Lower leg skin (tissue), 4 donors: ENCODE measurements around the gene CRELD2. TPM values are rescaled to one million over a fixed set of nuclear protein-coding genes. Genes with fewer than 3 reads are reported as not detected.

Experiments used
- DNase-seq, 2 donors: peaks; one replicate each; pipeline ENCODE4 v3.0.0-alpha.2; 2019; ENCODE audit warnings: low spot score in 2 of 2
- H3K4me3 ChIP-seq: fragments of 200-600 bp; sonication (generic); 2 replicates; pipeline ENCODE4 v1.5.1; 2017; ENCODE audit warnings: mild to moderate bottlenecking, low read depth; ENCODE audit not compliant: poor library complexity, severe bottlenecking
- POLR2A ChIP-seq, 2 donors: fragments of 450-650 bp; IDR thresholded peaks; one replicate each; pipeline ENCODE4 v1.6.1; 2016 to 2017; ENCODE audit warnings: antibody characterized with exemption in 2 of 2, mild to moderate bottlenecking in 1 of 2, moderate library complexity in 1 of 2
- WGBS, 2 donors: methylation state at CpG; one replicate each; pipeline ENCODE4 v1.1.5; 2018; 5-methylcytosine and 5-hydroxymethylcytosine counted together
- intact Hi-C: fragments of 100-400 bp; cut with DNase I; formaldehyde crosslinking; loops from one replicate; pipeline ENCODE4 v1.15.0; 2023; ENCODE audit warnings: low total_unique reads
- total RNA-seq, 4 donors: library from RNA; depleted of rRNA; stranded (reverse); fragments of >200 nt; gene quantifications; one replicate each; pipeline ENCODE4 v1.1.0, GENCODE V29; 2016
- TF ChIP-seq, protein P1 (sequence below), 3 donors: fragments of 450-650 bp; IDR thresholded peaks; one replicate each; pipeline ENCODE4 v1.5.1; 2016; ENCODE audit warnings: antibody characterized with exemption in 3 of 3, mild to moderate bottlenecking in 3 of 3, moderate library complexity in 2 of 3

Gene CRELD2
- total RNA-seq, 4 donors from 2014 or later, result 9.1 to 28.0 (median 18.0) TPM

DNA sequence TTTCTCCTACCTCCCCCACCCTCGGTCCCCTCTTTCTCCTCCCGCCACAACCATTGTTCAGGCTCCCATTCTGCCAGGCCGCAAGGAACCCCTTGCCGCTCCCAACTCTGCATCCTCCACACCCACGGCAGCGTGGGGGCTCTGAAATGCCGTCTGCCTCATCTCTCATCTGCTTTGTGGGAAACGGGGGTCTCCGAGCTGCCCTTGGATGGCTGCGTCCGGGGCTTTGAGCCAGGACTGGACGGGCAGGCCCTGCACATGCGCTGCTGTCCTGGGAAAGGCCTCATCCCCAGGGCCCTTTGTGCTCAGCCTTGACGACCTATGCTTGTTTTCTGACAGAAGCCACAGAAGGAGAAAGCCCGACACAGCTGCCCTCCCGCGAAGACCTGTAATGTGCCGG, 8.5 kb downstream of the CRELD2 start:
- TF ChIP-seq POLR2A (IDR thresholded peaks at IDR 0.05), result no peak
- TF ChIP-seq, protein P1, sequence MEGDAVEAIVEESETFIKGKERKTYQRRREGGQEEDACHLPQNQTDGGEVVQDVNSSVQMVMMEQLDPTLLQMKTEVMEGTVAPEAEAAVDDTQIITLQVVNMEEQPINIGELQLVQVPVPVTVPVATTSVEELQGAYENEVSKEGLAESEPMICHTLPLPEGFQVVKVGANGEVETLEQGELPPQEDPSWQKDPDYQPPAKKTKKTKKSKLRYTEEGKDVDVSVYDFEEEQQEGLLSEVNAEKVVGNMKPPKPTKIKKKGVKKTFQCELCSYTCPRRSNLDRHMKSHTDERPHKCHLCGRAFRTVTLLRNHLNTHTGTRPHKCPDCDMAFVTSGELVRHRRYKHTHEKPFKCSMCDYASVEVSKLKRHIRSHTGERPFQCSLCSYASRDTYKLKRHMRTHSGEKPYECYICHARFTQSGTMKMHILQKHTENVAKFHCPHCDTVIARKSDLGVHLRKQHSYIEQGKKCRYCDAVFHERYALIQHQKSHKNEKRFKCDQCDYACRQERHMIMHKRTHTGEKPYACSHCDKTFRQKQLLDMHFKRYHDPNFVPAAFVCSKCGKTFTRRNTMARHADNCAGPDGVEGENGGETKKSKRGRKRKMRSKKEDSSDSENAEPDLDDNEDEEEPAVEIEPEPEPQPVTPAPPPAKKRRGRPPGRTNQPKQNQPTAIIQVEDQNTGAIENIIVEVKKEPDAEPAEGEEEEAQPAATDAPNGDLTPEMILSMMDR (IDR thresholded peaks at IDR 0.05), result no peak
- DNase-seq, result no peak
- no peak overlapping the region for H3K4me3 ChIP-seq
- 85 to 91% methylated on average over 17 to 18 of the region's 18 CpGs for WGBS, 2 donors
- intact Hi-C loops, result no loop called here

DNA sequence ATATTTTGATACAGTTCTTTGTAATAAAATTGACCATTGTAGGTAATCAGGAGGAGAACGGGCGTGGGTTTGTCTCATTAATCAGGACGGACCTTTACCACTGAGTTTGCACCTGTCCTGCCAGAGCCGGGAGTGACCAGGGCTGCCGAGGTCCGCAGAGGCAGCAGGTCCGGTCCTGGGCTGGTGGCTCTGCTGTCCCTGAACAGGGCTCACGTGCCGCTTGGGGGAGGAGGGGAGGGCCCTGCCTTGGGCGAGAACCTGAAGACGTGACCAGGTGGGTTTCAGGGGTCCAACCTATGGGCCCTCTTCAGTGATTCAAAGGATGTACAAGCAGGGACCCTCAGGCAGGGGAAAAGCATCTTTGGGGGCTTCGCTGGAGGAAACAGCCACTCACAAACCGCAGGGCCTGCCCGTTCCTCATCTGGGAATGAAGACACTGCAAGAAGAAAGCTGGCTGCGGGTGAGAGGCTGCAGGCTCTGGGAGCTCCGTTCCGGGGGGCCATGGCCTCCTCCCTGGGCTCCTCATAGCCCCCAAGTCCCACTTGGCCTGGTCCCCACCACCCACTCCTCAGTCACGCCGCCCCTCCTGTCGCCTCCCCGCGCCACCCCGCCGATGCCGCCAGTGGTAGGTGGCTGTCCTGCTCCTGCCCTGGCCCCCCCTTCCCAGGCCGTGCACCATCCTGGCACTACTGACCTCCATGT, 9.2 kb downstream of the CRELD2 start:
- no peak overlapping the region for H3K4me3 ChIP-seq
- intact Hi-C loops, result no loop called here
- no peak for DNase-seq
- TF ChIP-seq POLR2A (IDR thresholded peaks at IDR 0.05), result no peak
- TF ChIP-seq, protein P1 (IDR thresholded peaks at IDR 0.05), result no peak
- 91% methylated on average over 18 to 26 of the region's 26 CpGs for WGBS, 2 donors

DNA sequence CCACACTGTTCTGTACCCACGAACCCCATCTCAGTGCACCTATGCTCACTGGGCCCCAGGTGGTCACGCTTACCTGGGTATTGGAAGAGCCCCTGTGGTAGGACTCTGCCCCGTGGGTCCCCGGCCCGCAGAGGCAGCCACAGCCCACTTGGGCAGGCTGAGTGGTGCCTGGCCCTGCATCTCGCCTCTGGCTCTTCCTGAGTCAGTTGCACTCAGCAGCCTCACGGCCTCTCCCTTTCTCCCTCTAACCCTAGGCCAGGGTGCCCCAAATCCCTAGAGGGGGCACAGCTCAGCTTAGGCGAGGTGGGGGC, 9.7 kb downstream of the CRELD2 start:
- TF ChIP-seq POLR2A (IDR thresholded peaks at IDR 0.05), result no peak
- TF ChIP-seq, protein P1 (IDR thresholded peaks at IDR 0.05), result no peak
- intact Hi-C loops, result no loop called here
- WGBS, 2 donors, result 89% methylated on average over 7 to 8 of the region's 8 CpGs
- no peak overlapping the region for H3K4me3 ChIP-seq
- DNase-seq, result no peak

DNA sequence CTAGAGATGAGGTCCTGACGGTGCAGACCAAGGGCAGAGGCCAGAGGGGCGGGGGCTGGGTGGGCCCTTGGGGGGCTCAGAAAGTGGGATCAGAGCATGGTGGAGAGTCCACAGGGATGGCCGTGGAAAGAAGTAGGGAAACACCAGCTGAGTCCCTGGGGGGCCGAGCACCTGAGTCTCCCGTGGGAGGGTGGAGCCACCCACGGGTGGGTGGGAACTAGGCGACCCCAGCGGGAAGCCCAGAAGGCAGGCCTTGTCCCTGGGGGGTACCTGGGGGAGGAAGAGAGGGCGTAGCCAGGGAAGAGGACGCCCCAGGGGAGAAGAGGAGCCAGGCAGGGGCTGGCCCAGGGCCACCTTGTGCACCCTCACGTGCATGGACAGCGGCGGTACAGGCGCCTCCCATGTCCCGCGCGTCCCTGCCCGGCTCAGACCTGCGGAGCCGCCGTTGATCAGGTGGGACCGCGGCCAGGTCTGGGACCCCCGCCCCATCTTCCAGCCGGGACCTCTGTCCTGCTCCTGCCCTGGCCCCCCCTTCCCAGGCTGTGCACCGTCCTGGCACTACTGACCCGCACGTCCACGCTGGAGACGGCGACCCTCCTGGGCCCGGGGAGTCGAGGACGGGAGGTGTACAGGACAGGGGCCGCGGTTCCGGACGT, 10.2 kb downstream of the CRELD2 start:
- TF ChIP-seq, protein P1 (IDR thresholded peaks at IDR 0.05), result no peak
- no peak for TF ChIP-seq POLR2A (IDR thresholded peaks at IDR 0.05)
- DNase-seq, result no peak
- WGBS, 2 donors, result 28 to 38% methylated on average over 27 to 29 of the region's 38 CpGs
- no peak overlapping the region for H3K4me3 ChIP-seq
- intact Hi-C loops, result no loop called here

DNA sequence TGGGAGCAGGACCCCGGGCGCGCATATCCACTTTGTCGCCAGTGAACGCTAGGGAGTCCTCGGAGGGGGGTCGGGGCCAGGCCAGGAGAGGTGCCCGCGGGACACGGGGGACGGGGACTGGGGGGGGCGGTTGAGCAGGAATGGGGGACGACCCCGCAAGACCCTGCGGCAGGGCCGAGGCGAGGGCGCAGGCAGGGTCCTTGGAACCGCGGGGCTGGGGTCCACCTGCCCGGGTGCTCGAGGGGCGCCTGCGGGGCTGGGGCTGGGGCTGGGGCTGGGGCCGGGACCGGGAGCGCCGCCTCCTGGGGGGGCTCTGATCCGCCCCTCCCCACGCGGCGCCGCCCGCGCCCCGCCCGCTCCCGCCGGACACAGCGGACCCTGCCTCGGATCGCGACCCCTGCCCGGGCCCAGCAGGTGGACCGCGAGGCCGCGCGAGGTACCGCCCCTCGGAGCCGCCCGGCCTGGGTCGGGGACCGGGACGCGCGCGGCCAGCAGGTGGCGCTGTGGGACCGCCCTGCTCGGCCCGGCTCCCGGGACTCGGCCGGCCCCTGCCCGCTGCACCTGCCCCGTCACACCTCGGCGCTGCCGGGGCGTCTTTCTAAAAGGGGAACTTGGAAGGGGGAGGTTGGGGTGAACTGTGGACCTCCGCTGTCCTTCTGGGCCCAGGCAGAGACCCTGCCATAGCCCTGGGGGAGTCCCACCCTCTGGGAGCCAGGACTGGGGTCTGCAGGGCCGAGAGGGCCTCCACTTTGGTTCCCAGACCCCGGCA, 11.0 kb downstream of the CRELD2 start:
- no peak overlapping the region for H3K4me3 ChIP-seq
- TF ChIP-seq, protein P1 (IDR thresholded peaks at IDR 0.05), result no peak
- no peak for TF ChIP-seq POLR2A (IDR thresholded peaks at IDR 0.05)
- intact Hi-C loops, result no loop called here
- 0 to 4% methylated on average over 16 to 37 of the region's 75 CpGs for WGBS, 2 donors
- DNase-seq, result no peak
